ENCODE measurements around the gene SRSF2. TPM values are rescaled to one million over a fixed set of nuclear protein-coding genes. Genes with fewer than 3 reads are reported as not detected.

SRSF2 gene
- total RNA-seq, 1 donor from 2014 or later, result 478 TPM

GRCh38 chr17:76687298-76688164 lies 49.6 kb downstream of the SRSF2 start:
- Mint-ChIP-seq H3K4me3 (ENCODE audit: low read depth) (no peak overlapping the region), H3K9me3 (no peaks in the 10 kb centered on the region), H3K36me3 (ENCODE audit: low read depth) (no peaks in the 10 kb centered on the region), H3K4me1 (ENCODE audit: low read depth) (no peaks in the 10 kb centered on the region), H3K27ac (no peak overlapping the region), H3K27me3 (ENCODE audit: low read depth) (peaks cover 4% of the 10 kb centered on the region)
- no peak for DNase-seq (ENCODE audit: low spot score)
- intact Hi-C loops (cut with micrococcal nuclease), result no loop called here

DNA sequence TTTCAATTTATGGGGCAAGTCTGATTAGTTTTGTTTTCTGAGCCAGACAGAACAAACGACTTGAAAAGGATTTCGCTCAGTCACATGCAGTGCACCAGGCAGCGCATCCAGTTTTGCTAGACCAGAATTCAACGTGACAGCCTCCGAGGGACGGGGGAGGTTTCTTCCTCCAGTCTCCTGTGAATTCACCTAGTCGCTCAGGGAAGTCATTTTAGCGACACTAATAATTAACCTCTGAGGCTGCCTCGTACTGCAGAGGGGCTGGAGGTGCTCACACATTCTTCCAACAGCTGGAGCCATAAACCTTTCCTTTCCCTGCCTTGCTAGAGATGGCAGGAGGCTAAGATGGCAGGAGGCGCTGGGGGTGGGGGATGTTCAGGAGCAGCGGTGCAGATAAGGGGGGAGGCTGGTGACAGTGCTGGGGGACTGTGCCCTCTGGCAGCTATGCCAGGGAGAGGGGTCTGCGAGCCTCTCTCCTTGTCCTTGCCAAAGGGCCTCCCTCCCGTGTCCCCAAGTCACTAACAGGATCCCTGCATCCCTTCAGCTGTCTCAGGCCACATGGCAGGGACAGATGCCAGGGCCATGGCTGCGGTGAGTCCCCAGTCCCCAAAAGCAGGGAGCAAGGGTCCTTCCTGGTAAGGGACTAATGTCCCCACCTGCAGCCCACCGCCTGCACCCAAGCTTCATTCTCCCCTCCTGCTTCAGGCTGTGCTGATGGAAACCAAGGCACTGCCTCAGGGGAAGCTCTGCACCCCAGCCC lies 50.4 kb downstream of the SRSF2 start:
- Mint-ChIP-seq H3K9me3 (no peaks in the 10 kb centered on the region), H3K27me3 (ENCODE audit: low read depth) (peaks cover 4% of the 10 kb centered on the region), H3K4me1 (ENCODE audit: low read depth) (no peaks in the 10 kb centered on the region), H3K36me3 (ENCODE audit: low read depth) (no peaks in the 10 kb centered on the region), H3K27ac (no peak overlapping the region), H3K4me3 (ENCODE audit: low read depth) (no peak overlapping the region)
- intact Hi-C loops (cut with micrococcal nuclease), result no loop called here
- DNase-seq (ENCODE audit: low spot score), result no peak

DNA sequence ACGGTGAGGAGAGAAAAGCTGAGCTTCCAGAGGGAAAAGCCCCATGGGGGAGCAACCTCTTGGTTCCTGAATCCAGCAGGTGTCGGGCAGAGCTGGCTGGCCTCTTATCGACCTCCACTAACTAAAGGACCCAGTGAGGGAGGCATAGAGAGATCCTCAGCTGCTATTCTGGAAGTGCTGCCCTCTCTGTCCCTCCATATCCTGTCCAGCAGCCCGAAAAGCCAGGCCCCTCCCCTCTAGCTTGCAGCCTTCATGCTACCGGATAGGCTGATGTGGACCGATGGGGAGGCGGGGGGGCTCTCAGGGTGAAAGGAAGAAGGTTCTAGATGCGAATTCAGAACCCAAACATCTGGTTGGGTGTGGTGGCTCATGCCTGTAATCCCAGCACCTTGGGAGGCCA lies 51.3 kb downstream of the SRSF2 start:
- DNase-seq (ENCODE audit: low spot score), result no peak
- peaks cover 4% of the 10 kb centered on the region for H3K27me3 Mint-ChIP-seq (ENCODE audit: low read depth)
- H3K36me3 Mint-ChIP-seq (ENCODE audit: low read depth), result no peaks in the 10 kb centered on the region
- H3K9me3 Mint-ChIP-seq, result no peaks in the 10 kb centered on the region
- intact Hi-C loops (cut with micrococcal nuclease), result no loop called here
- no peaks in the 10 kb centered on the region for H3K4me1 Mint-ChIP-seq (ENCODE audit: low read depth)
- no peak overlapping the region for H3K4me3 Mint-ChIP-seq (ENCODE audit: low read depth)
- H3K27ac Mint-ChIP-seq, result no peak overlapping the region

GRCh38 chr17:76685366-76685765 lies 51.8 kb downstream of the SRSF2 start:
- DNase-seq (ENCODE audit: low spot score), result no peak
- Mint-ChIP-seq H3K36me3 (ENCODE audit: low read depth) (no peaks in the 10 kb centered on the region), H3K4me1 (ENCODE audit: low read depth) (no peaks in the 10 kb centered on the region), H3K9me3 (no peaks in the 10 kb centered on the region), H3K27me3 (ENCODE audit: low read depth) (peaks cover 4% of the 10 kb centered on the region), H3K27ac (no peak overlapping the region), H3K4me3 (ENCODE audit: low read depth) (no peak overlapping the region)
- intact Hi-C loops (cut with micrococcal nuclease), result no loop called here

- no peaks in the 10 kb centered on the region for H3K9me3 Mint-ChIP-seq
- H3K27ac Mint-ChIP-seq, result no peak overlapping the region
- intact Hi-C loops (cut with micrococcal nuclease), result no loop called here
- no peaks in the 10 kb centered on the region for H3K4me1 Mint-ChIP-seq (ENCODE audit: low read depth)
- DNase-seq (ENCODE audit: low spot score), result no peak
- H3K36me3 Mint-ChIP-seq (ENCODE audit: low read depth), result no peaks in the 10 kb centered on the region
- H3K27me3 Mint-ChIP-seq (ENCODE audit: low read depth), result peaks cover 2% of the 10 kb centered on the region
- H3K4me3 Mint-ChIP-seq (ENCODE audit: low read depth), result no peak overlapping the region
Measured at GRCh38 chr17:76684756-76685155, 52.4 kb downstream of the SRSF2 start.

Other genes starting within 250 kb of the SRSF2 start
- gene RHBDF2, start 235.9 kb downstream of the SRSF2 start, total RNA-seq, result 45.3 and 48.5 TPM in 2 replicates
- gene CYGB, start 199.6 kb downstream of the SRSF2 start, total RNA-seq, result not detected in 2 replicates
- gene PRCD, start 197.3 kb downstream of the SRSF2 start, total RNA-seq, result not detected in 2 replicates
- 0.41 TPM in 1 of 2 replicates, not detected in the other for gene ST6GALNAC2, start 151.5 kb downstream of the SRSF2 start, total RNA-seq
- 0.14 and 0.48 TPM in 2 replicates for gene ST6GALNAC1, start 93.6 kb downstream of the SRSF2 start, total RNA-seq
- gene MXRA7, start 26.4 kb downstream of the SRSF2 start, total RNA-seq, result 6.6 and 8.5 TPM in 2 replicates
- 83.5 and 84.9 TPM in 2 replicates for gene JMJD6, start 10.7 kb downstream of the SRSF2 start, total RNA-seq
- gene METTL23, start 10.5 kb downstream of the SRSF2 start, total RNA-seq, result 32.1 and 33.2 TPM in 2 replicates
- 16.9 and 18.6 TPM in 2 replicates for gene MFSD11, start 788 bp upstream of the SRSF2 start, total RNA-seq
- 0.55 TPM in 2 replicates for gene MGAT5B, start 131.1 kb upstream of the SRSF2 start, total RNA-seq

All from activated T-helper 2 cell treated with anti-CD3 and anti-CD28 coated beads, Interferon-gamma antibody, Interleukin-2, Interleukin-4, amounts not matched to agents 10 μg/mL and 5 μg/mL and 100 μg/mL, durations not matched to agents 14 hours and 24 hours and 36 hours (primary cell).